Stimulated activated CD8-positive, alpha-beta memory T cell treated with anti-CD3 and anti-CD28 coated beads, Interleukin-12 subunit alpha, Interleukin-12 subunit beta, amount 100 ng/mL, for 4 hours (primary cell): Measurements from ENCODE around the gene POLN.
"Not testable (repeated sequence)": the region's sequence is repeated elsewhere in the genome, so short reads cannot be mapped to it uniquely, and the experiment has no call there.

Experiments used
- DNase-seq: peaks from one replicate; pipeline ENCODE4 v3.0.0-alpha.2; 2020; ENCODE audit warnings: low read depth

The POLN gene

GRCh38 chr4:2220016-2220630, 21.8 kb downstream of the POLN start:
- peak; percentile 48 for DNase-seq

GRCh38 chr4:2219233-2219760, 22.6 kb downstream of the POLN start:
- DNase-seq = no peak

- no peak for DNase-seq
These were observed 23.5 kb downstream of the POLN start for GRCh38 chr4:2218436-2218835.

- no peak for DNase-seq
These were observed 24.2 kb downstream of the POLN start for GRCh38 chr4:2217726-2218125.

- no peak for DNase-seq
These were observed 29.1 kb downstream of the POLN start for GRCh38 chr4:2212831-2213230.

- not testable (repeated sequence) for DNase-seq
These were observed 39.1 kb downstream of the POLN start for GRCh38 chr4:2202789-2203188.

- no peak for DNase-seq
These were observed 47.4 kb downstream of the POLN start for GRCh38 chr4:2194496-2194895.

- no peak for DNase-seq
These were observed 48.6 kb downstream of the POLN start for GRCh38 chr4:2193326-2193725.

GRCh38 chr4:2186865-2187172, 55.1 kb downstream of the POLN start:
- DNase-seq = no peak

GRCh38 chr4:2186133-2186864, 55.6 kb downstream of the POLN start:
- no peak for DNase-seq

- no peak for DNase-seq
These were observed 58.5 kb downstream of the POLN start for GRCh38 chr4:2183394-2183793.

GRCh38 chr4:2182994-2183393, 58.9 kb downstream of the POLN start:
- DNase-seq = no peak

- DNase-seq = no peak
These were observed 61.5 kb downstream of the POLN start for GRCh38 chr4:2180410-2180809.

- no peak for DNase-seq
These were observed 62.2 kb downstream of the POLN start for GRCh38 chr4:2179717-2180116.

GRCh38 chr4:2178986-2179385, 62.9 kb downstream of the POLN start:
- no peak for DNase-seq

GRCh38 chr4:2177443-2178093, 64.4 kb downstream of the POLN start:
- DNase-seq = no peak

- DNase-seq = no peak
These were observed 65.8 kb downstream of the POLN start for GRCh38 chr4:2175990-2176698.

GRCh38 chr4:2174061-2174460, 67.9 kb downstream of the POLN start:
- DNase-seq = no peak

- DNase-seq = no peak
These were observed 69.2 kb downstream of the POLN start for GRCh38 chr4:2172627-2173231.

GRCh38 chr4:2172161-2172560, 69.8 kb downstream of the POLN start:
- DNase-seq = no peak

- DNase-seq = no peak
These were observed 73.2 kb downstream of the POLN start for GRCh38 chr4:2168469-2169319.
